MCF 10A (cell line): ENCODE measurements around the gene WWOX. TPM values are rescaled to one million over a fixed set of nuclear protein-coding genes. Genes with fewer than 3 reads are reported as not detected.

Source experiments
- BruUV-seq: library from RNA; stranded (reverse); fragments of 400-500 nt; replicated peaks from 2 replicates; lab custom pipeline; 2021; lab: Mats Ljungman, UMichigan
- CTCF ChIA-PET: fragments of 300-600 bp; sonication (Branson Sonifier 250); formaldehyde crosslinking; extraction: SDS; loops from one replicate; lab custom pipeline; 2021; ENCODE audit warnings: antibody characterized with exemption, inconsistent platforms; lab: Yijun Ruan, JAX
- POLR2A ChIA-PET: fragments of 300-600, 350-650 bp; sonication (Branson Sonifier 250); formaldehyde crosslinking; extraction: SDS; loops from one replicate; lab custom pipeline; 2020; ENCODE audit warnings: antibody characterized with exemption, inconsistent platforms; lab: Yijun Ruan, JAX
- DNase-seq: peaks from one replicate; pipeline ENCODE4 v3.0.0-alpha.2; 2018; ENCODE audit not compliant: unreplicated experiment
- H3K27ac Mint-ChIP-seq: one replicate; pipeline ENCODE4 v1.8.0; 2022; ENCODE audit warnings: mild to moderate bottlenecking, low read depth, mixed read lengths; ENCODE audit not compliant: unreplicated experiment
- H3K27me3 Mint-ChIP-seq: one replicate; pipeline ENCODE4 v1.8.0; 2022; ENCODE audit warnings: mixed read lengths; ENCODE audit not compliant: insufficient read depth, unreplicated experiment
- H3K36me3 Mint-ChIP-seq: one replicate; pipeline ENCODE4 v1.8.0; 2022; ENCODE audit warnings: mild to moderate bottlenecking, moderate library complexity, mixed read lengths; ENCODE audit not compliant: insufficient read depth, unreplicated experiment
- H3K4me1 Mint-ChIP-seq: one replicate; pipeline ENCODE4 v1.8.0; 2022; ENCODE audit warnings: mixed read lengths; ENCODE audit not compliant: insufficient read depth, unreplicated experiment
- H3K4me3 Mint-ChIP-seq: one replicate; pipeline ENCODE4 v1.8.0; 2022; ENCODE audit warnings: mild to moderate bottlenecking, moderate library complexity, mixed read lengths; ENCODE audit not compliant: unreplicated experiment
- H3K9me3 Mint-ChIP-seq: one replicate; pipeline ENCODE4 v1.8.0; 2022; ENCODE audit warnings: mixed read lengths; ENCODE audit not compliant: unreplicated experiment
- intact Hi-C: fragments of 100-400 bp; cut with micrococcal nuclease; formaldehyde crosslinking; loops from 2 replicates; pipeline ENCODE4 v1.14.1; 2022
- total RNA-seq: library from RNA; stranded (reverse); gene quantifications from 2 replicates; pipeline ENCODE4 v1.2.3, GENCODE V29; 2022
- TF ChIP-seq, protein P1 (sequence below): fragments of 200-600 bp; IDR thresholded peaks from one replicate; pipeline ENCODE4 v1.8.0; 2022; ENCODE audit warnings: antibody characterized with exemption, mild to moderate bottlenecking; ENCODE audit not compliant: unreplicated experiment

Gene WWOX
- total RNA-seq, 1 experiment from 2014 or later: 18.1 TPM

DNA sequence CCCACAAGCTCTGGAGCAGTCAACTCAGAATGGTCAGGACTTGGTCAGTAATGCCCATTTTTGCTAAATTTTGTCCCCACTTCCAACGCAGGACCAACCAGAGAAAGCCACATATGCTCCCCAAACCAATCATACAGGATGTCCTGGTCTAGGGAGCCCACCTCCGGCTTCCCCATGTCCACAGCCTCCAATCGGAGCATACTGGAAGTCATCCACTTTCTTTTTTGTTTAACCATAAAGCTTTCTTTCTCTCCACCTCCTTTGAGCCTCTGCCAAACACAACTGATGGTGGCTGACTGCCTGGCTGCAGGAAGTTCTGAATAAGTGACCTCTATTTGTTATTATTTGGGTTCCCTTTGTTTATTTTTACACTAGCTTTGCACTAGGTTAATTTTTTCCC, 549.1 kb downstream of the WWOX start:
- intact Hi-C loops: no loop called here
- peak overlapping the region; percentile 54 for H3K27ac Mint-ChIP-seq
- no peak overlapping the region for H3K4me3 Mint-ChIP-seq
- H3K9me3 Mint-ChIP-seq: no peaks in the 10 kb centered on the region
- no peaks in the 10 kb centered on the region for H3K4me1 Mint-ChIP-seq
- no TSS peak for BruUV-seq
- POLR2A ChIA-PET: no interaction called here
- no peak for DNase-seq
- H3K36me3 Mint-ChIP-seq: peaks cover 4% of the 10 kb centered on the region
- TF ChIP-seq, protein P1, sequence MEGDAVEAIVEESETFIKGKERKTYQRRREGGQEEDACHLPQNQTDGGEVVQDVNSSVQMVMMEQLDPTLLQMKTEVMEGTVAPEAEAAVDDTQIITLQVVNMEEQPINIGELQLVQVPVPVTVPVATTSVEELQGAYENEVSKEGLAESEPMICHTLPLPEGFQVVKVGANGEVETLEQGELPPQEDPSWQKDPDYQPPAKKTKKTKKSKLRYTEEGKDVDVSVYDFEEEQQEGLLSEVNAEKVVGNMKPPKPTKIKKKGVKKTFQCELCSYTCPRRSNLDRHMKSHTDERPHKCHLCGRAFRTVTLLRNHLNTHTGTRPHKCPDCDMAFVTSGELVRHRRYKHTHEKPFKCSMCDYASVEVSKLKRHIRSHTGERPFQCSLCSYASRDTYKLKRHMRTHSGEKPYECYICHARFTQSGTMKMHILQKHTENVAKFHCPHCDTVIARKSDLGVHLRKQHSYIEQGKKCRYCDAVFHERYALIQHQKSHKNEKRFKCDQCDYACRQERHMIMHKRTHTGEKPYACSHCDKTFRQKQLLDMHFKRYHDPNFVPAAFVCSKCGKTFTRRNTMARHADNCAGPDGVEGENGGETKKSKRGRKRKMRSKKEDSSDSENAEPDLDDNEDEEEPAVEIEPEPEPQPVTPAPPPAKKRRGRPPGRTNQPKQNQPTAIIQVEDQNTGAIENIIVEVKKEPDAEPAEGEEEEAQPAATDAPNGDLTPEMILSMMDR: no peak
- CTCF ChIA-PET: interaction anchor here (0.6 to 0.7 kb wide), 2 partner anchors 20 to 75 kb away, joined by 3 read pairs; no protein-coding TSS in a partner anchor
- no peaks in the 10 kb centered on the region for H3K27me3 Mint-ChIP-seq

DNA sequence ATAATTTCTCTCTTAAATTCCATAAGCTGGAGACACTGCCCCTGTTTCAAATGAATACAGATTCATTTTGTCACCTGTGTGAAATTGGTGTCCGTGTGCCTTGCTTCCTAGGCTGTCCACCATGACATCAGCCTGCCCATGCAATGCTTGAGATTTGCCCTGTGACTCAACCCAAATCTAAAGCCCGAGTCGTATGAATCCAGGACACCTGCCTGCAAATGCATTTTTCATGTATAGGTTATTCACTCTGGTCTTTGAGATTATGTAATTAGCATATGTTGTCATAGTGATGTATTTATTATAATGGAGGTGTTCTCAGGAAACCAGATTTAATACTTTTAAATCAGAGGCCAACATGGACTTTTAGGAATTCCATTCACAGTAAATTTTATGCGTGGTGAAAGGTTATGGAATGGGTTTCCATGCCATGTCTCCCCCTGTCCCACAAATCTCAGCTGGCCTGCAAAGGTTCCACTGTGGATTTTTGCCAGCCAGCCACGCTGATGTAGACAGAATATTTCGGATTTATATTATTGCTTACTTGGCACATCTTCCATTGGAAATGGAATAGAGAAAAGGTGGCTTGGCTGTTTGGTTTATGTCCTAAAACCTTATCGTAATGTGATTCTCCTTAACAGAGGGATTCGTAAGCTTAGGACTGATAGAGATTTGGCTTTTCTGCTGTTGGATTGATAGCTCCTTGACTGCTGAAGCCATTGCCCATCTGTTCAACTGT, 551.1 kb downstream of the WWOX start:
- TF ChIP-seq, protein P1: no peak
- H3K4me3 Mint-ChIP-seq: no peak overlapping the region
- no peaks in the 10 kb centered on the region for H3K27me3 Mint-ChIP-seq
- H3K4me1 Mint-ChIP-seq: no peaks in the 10 kb centered on the region
- no peaks in the 10 kb centered on the region for H3K9me3 Mint-ChIP-seq
- H3K36me3 Mint-ChIP-seq: peaks cover 4% of the 10 kb centered on the region
- DNase-seq: no peak
- intact Hi-C loops: no loop called here
- H3K27ac Mint-ChIP-seq: no peak overlapping the region
- ChIA-PET POLR2A (no interaction called here), CTCF (no interaction called here)
- no TSS peak for BruUV-seq

DNA sequence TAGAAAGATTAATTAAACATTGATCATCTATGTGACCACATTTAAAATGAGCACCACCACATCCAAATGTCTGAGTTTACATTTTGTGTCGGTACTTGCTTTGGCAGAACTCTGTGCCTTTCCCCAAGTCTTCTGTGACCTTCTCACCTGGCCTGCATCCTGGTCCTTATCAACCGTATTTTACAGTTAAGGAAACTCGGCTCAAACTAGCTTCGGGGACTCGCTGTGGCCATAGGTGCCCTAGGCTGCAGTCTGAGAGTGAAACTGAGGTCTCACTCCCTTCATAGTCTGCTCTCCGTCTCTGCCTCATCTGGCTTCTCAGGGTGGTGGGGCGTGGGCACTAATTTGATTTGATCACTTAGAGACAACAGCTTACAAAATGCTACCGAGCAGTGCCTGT, 555.5 kb downstream of the WWOX start:
- H3K27me3 Mint-ChIP-seq: no peaks in the 10 kb centered on the region
- no TSS peak for BruUV-seq
- H3K4me1 Mint-ChIP-seq: no peaks in the 10 kb centered on the region
- no peak for DNase-seq
- H3K36me3 Mint-ChIP-seq: peaks cover 4% of the 10 kb centered on the region
- CTCF ChIA-PET: no interaction called here
- H3K27ac Mint-ChIP-seq: no peak overlapping the region
- intact Hi-C loops: no loop called here
- TF ChIP-seq, protein P1: no peak
- no peaks in the 10 kb centered on the region for H3K9me3 Mint-ChIP-seq
- POLR2A ChIA-PET: no interaction called here
- H3K4me3 Mint-ChIP-seq: no peak overlapping the region

DNA sequence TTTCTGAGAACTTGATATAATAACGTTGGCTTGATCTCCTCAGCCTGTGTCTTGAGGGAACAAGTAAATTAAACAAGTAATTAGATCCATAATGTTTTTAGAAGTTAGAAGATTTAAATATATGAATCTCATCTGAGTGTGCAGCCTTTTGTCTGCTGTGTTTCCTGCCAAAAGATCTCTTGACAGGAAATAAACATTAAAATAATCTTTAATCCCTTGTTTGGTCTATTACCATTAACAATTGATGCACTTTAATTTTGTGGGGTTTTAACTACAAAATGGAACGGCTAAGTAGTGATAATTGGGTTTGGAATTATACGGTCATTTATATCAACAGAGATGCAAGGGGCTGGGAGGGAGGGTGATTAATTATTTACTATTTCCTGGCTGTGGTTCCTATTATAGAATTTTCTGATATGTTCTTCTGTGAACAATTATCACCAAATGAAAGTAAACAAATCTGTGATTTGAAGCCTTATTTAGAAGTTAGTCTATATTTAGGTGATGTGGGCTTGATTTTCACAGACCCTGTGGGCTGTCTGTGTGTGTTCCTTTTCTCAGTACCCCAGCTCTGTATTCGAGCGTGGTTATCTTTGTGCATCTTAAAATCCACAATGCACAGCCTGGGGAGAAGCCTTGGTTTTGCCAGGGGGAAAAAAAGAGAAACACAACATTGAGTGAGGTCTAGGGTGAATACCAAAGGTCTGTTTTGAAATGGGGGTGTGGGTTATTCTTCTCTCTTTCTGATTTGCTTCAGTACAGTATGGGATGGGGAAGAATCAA, 556.1 kb downstream of the WWOX start:
- Mint-ChIP-seq H3K9me3 (no peaks in the 10 kb centered on the region), H3K4me3 (no peak overlapping the region), H3K27me3 (no peaks in the 10 kb centered on the region), H3K4me1 (no peaks in the 10 kb centered on the region), H3K36me3 (peaks cover 4% of the 10 kb centered on the region), H3K27ac (no peak overlapping the region)
- no TSS peak for BruUV-seq
- POLR2A ChIA-PET: interaction anchor here (0.7 kb wide), 1 partner anchor 28 kb away, joined by 3 read pairs; no protein-coding TSS in a partner anchor
- intact Hi-C loops: no loop called here
- TF ChIP-seq, protein P1: no peak
- no peak for DNase-seq
- CTCF ChIA-PET: no interaction called here
